CD4-positive, alpha-beta T cell treated with Interleukin-6 at 100 ng/mL for 8 hours (primary cell): ENCODE results near the gene GALNT1.

Experiments used
- DNase-seq: peaks from one replicate; pipeline ENCODE4 v3.0.0-alpha.2; 2020; ENCODE audit warnings: mixed read lengths, low spot score

The GALNT1 gene

GRCh38 chr18:35618696-35619095 lies 37.2 kb downstream of the GALNT1 start:
- DNase-seq: no peak

- DNase-seq: no peak
These were observed 37.9 kb downstream of the GALNT1 start for GRCh38 chr18:35619464-35619863.

GRCh38 chr18:35619941-35620340 lies 38.4 kb downstream of the GALNT1 start:
- no peak for DNase-seq

- DNase-seq: no peak
These were observed 39.2 kb downstream of the GALNT1 start for GRCh38 chr18:35620765-35621164.

GRCh38 chr18:35623255-35623654 lies 41.7 kb downstream of the GALNT1 start:
- no peak for DNase-seq

- DNase-seq: no peak
These were observed 42.6 kb downstream of the GALNT1 start for GRCh38 chr18:35624146-35624545.

- DNase-seq: no peak
These were observed 43.7 kb downstream of the GALNT1 start for GRCh38 chr18:35625232-35625631.

GRCh38 chr18:35633761-35634160 lies 52.2 kb downstream of the GALNT1 start:
- no peak for DNase-seq

- DNase-seq: no peak
These were observed 52.8 kb downstream of the GALNT1 start for GRCh38 chr18:35634323-35634722.

GRCh38 chr18:35635170-35635569 lies 53.6 kb downstream of the GALNT1 start:
- no peak for DNase-seq

- DNase-seq: no peak
These were observed 55.7 kb downstream of the GALNT1 start for GRCh38 chr18:35637227-35637626.

GRCh38 chr18:35639296-35639695 lies 57.8 kb downstream of the GALNT1 start:
- DNase-seq: no peak

GRCh38 chr18:35641467-35641866 lies 59.9 kb downstream of the GALNT1 start:
- DNase-seq: no peak

GRCh38 chr18:35641916-35642315 lies 60.4 kb downstream of the GALNT1 start:
- no peak for DNase-seq

GRCh38 chr18:35642802-35643201 lies 61.3 kb downstream of the GALNT1 start:
- DNase-seq: no peak

- DNase-seq: no peak
These were observed 64.9 kb downstream of the GALNT1 start for GRCh38 chr18:35646449-35646848.

- no peak for DNase-seq
These were observed 72.0 kb downstream of the GALNT1 start for GRCh38 chr18:35653392-35654135.

- no peak for DNase-seq
These were observed 76.6 kb downstream of the GALNT1 start for GRCh38 chr18:35658112-35658511.

GRCh38 chr18:35661483-35662146 lies 80.1 kb downstream of the GALNT1 start:
- DNase-seq: no peak

GRCh38 chr18:35662293-35663062 lies 80.9 kb downstream of the GALNT1 start:
- DNase-seq: no peak

GRCh38 chr18:35671966-35672603 lies 90.5 kb downstream of the GALNT1 start:
- no peak for DNase-seq

- no peak for DNase-seq
These were observed 91.4 kb downstream of the GALNT1 start for GRCh38 chr18:35672897-35673296.
